ENCODE data around the gene KCNQ1.

DNA sequence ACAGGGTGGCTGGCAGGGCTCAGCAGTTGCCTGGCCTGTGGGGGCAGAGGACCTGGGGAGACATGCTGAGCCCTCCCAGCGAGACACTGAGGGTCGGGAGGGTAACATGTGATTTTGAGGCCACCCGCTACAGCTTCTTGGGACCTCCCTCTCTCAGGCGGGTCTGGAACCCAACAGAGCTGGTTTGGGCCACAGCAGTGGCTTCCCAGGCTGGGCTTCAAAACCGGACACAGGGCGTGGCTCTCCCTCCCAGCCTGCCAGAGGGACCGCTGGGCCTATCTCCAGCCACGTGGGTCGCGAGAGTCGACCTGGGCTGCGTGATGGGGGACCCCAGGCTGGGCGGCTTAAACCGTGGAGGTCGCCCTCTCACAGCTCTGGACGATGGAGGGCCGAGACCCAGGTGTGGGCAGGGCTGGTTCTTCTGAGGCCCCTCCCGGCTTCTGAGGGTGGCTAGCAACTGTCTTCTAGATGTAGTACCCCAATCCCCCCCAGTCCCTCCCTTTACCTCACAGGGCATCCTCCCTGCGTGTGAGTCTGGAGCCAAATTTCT, 91.7 kb downstream of the KCNQ1 start:
- TF ChIP-seq CTCF (IDR thresholded peaks at IDR 0.05) (no peak), POLR2A (IDR thresholded peaks at IDR 0.05) (no peak), EP300 (IDR thresholded peaks at IDR 0.05) (no peak)
